HG03103 (cell line): ENCODE measurements around the gene TBC1D16.
"Not testable (repeated sequence)": the region's sequence is repeated elsewhere in the genome, so short reads cannot be mapped to it uniquely, and the experiment has no call there.

Experiments used
- ATAC-seq: cut with Tn5 transposase; IDR thresholded peaks from one replicate; pipeline ENCODE4 v1.9.1; 2021; ENCODE audit warnings: low read depth; ENCODE audit not compliant: unreplicated experiment

Gene TBC1D16

GRCh38 chr17:80006339-80006720 is 29.3 kb downstream of the TBC1D16 start:
- no peak for ATAC-seq

GRCh38 chr17:80005360-80006338 is 30.0 kb downstream of the TBC1D16 start:
- ATAC-seq: no peak

GRCh38 chr17:80003969-80004368 is 31.7 kb downstream of the TBC1D16 start:
- ATAC-seq: no peak

- ATAC-seq: no peak
Observed at GRCh38 chr17:80002690-80003490, 32.8 kb downstream of the TBC1D16 start.

- no peak for ATAC-seq
Observed at GRCh38 chr17:80002070-80002641, 33.5 kb downstream of the TBC1D16 start.

- no peak for ATAC-seq
Observed at GRCh38 chr17:80000981-80001775, 34.5 kb downstream of the TBC1D16 start.

- ATAC-seq: no peak
Observed at GRCh38 chr17:80000136-80000535, 35.5 kb downstream of the TBC1D16 start.

GRCh38 chr17:79997011-79997660 is 38.5 kb downstream of the TBC1D16 start:
- no peak for ATAC-seq

- no peak for ATAC-seq
Observed at GRCh38 chr17:79996291-79996690, 39.4 kb downstream of the TBC1D16 start.

GRCh38 chr17:79995696-79996095 is 40.0 kb downstream of the TBC1D16 start:
- ATAC-seq: no peak

GRCh38 chr17:79994602-79995001 is 41.1 kb downstream of the TBC1D16 start:
- ATAC-seq: no peak

- not testable (repeated sequence) for ATAC-seq
Observed at GRCh38 chr17:79994228-79994569, 41.5 kb downstream of the TBC1D16 start.

- ATAC-seq: no peak
Observed at GRCh38 chr17:79993390-79994227, 42.1 kb downstream of the TBC1D16 start.

GRCh38 chr17:79992649-79993389 is 42.9 kb downstream of the TBC1D16 start:
- no peak for ATAC-seq

- ATAC-seq: no peak
Observed at GRCh38 chr17:79991924-79992648, 43.6 kb downstream of the TBC1D16 start.

GRCh38 chr17:79991140-79991923 is 44.3 kb downstream of the TBC1D16 start:
- no peak for ATAC-seq

- ATAC-seq: no peak
Observed at GRCh38 chr17:79990704-79991103, 45.0 kb downstream of the TBC1D16 start.
